ENCODE measurements around the gene OPTN.

OPTN gene

DNA sequence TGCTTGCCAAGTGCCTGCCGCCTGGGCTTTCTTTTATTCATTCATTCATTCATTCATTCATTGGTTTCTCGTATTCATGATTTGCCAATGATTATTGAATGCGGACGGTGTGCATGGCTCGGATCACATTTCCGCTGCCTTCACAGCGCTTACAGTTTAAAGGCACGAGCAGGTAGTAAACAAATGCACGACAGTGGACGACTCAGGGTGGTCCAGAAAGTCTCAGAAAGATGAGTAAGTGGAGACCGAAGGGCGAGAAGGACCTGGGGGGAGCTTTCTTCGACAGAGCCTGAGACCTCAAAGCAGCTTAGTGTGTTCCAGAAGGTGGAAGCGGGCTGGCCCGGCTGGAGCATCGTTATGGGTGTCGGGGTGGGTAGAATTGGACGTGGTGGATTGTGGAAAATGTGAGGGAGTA, 61.9 kb downstream of the OPTN start:
- H3K9ac ChIP-seq (ENCODE audit: low read length), result no peak overlapping the region
- H3K27me3 ChIP-seq (replicated peaks; ENCODE audit: control insufficient read depth, insufficient read depth, low read length), result no peaks in the 10 kb centered on the region
- peak overlapping the region; percentile 82 for H3K4me3 ChIP-seq (ENCODE audit: low read length)
- no peaks in the 10 kb centered on the region for H3K9me3 ChIP-seq (ENCODE audit: control insufficient read depth, low read length)
- DNase-seq (ENCODE audit: low read depth), result peak; percentile 4
- H3K36me3 ChIP-seq (ENCODE audit: control insufficient read depth, insufficient read depth, low read length, severe bottlenecking), result no peaks in the 10 kb centered on the region
- H3K4me1 ChIP-seq (ENCODE audit: control insufficient read depth, insufficient read depth, low read length), result peaks cover 16% of the 10 kb centered on the region

DNA sequence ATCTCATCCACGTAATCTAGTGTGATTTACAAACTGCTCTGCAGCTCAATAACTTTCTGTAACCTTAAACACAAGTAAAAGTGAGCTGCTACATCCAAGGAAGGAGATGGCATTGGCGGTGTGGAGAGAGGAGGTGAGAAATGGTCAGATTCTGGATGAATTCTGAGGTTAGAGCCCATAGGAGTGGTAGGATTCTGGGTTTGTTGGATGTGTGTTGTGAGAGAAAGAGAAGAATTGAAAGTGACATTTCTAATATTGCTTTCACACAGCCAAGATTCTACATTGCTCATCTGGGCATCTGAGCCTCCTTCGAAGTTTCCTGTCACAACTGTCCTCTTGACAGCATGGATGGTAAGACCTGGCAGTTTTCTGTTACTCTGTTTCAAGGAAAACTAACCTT, 63.9 kb downstream of the OPTN start:
- no peaks in the 10 kb centered on the region for H3K36me3 ChIP-seq (ENCODE audit: control insufficient read depth, insufficient read depth, low read length, severe bottlenecking)
- no peak overlapping the region for H3K9ac ChIP-seq (ENCODE audit: low read length)
- H3K4me3 ChIP-seq (ENCODE audit: low read length), result no peak overlapping the region
- peaks cover 16% of the 10 kb centered on the region for H3K4me1 ChIP-seq (ENCODE audit: control insufficient read depth, insufficient read depth, low read length)
- DNase-seq (ENCODE audit: low read depth), result no peak
- no peaks in the 10 kb centered on the region for H3K27me3 ChIP-seq (replicated peaks; ENCODE audit: control insufficient read depth, insufficient read depth, low read length)
- H3K9me3 ChIP-seq (ENCODE audit: control insufficient read depth, low read length), result no peaks in the 10 kb centered on the region

DNA sequence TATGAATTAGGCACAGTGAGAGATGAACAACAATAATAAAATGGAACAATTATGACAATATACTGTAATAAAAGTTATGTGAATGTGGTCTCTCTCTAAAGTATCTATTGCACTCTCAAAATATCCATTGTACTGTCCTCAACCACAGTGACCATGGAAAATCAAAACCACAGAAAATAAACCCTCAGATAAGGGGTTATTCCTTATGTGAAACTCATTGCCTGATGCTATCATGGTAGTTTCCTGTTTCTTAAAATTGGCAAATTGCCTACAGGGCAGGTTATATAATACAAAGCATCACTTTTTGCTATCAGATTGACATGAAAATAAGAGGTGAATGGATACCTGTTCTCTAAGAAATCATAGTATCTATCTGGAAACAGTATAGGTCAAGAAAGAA, 65.2 kb downstream of the OPTN start:
- Histone ChIP-seq H3K9me3 (ENCODE audit: control insufficient read depth, low read length) (no peaks in the 10 kb centered on the region), H3K27me3 (replicated peaks; ENCODE audit: control insufficient read depth, insufficient read depth, low read length) (no peaks in the 10 kb centered on the region), H3K4me3 (ENCODE audit: low read length) (no peak overlapping the region), H3K36me3 (ENCODE audit: control insufficient read depth, insufficient read depth, low read length, severe bottlenecking) (no peaks in the 10 kb centered on the region), H3K9ac (ENCODE audit: low read length) (no peak overlapping the region), H3K4me1 (ENCODE audit: control insufficient read depth, insufficient read depth, low read length) (peaks cover 16% of the 10 kb centered on the region)
- DNase-seq (ENCODE audit: low read depth), result no peak

DNA sequence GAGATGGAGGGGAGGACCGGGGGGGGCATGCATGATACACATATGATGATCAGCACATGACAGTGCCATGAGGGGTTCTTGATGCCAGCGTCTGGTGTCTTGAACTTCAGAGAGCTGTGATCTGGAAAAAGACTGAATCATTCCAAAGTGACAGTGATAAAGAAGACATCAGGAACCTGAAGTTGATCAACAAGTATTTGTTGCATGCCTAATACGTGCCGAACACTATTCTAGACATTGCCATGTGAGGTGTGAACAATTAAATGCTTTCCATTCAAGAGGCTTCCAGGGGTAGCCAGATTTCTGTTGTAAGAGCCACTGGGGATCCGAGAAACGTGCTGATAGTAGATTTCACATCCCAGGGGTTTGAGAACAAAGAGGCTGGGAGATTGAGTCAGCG, 67.6 kb downstream of the OPTN start:
- Histone ChIP-seq H3K9me3 (ENCODE audit: control insufficient read depth, low read length) (no peaks in the 10 kb centered on the region), H3K36me3 (ENCODE audit: control insufficient read depth, insufficient read depth, low read length, severe bottlenecking) (no peaks in the 10 kb centered on the region), H3K4me3 (ENCODE audit: low read length) (no peak overlapping the region), H3K27me3 (replicated peaks; ENCODE audit: control insufficient read depth, insufficient read depth, low read length) (no peaks in the 10 kb centered on the region), H3K9ac (ENCODE audit: low read length) (no peak overlapping the region), H3K4me1 (ENCODE audit: control insufficient read depth, insufficient read depth, low read length) (no peaks in the 10 kb centered on the region)
- no peak for DNase-seq (ENCODE audit: low read depth)

DNA sequence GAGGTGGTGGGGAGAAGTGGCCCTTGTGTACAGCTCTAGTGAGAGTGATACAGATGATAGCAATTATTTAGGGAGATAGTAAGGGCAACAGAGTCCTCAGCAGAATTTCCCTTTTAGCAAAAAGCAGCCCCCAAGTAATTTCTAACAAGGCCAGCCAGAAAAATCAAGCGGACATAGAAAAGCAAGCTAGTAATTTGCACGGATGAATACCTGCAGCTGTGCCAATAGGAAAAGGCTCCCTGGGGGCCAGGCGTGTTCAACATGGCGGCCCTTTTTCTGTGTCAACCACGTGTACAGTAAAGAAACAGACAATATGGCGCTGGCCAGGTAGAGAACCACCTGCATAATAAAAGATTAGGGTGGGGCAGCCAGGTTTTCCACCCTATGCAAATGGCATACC, 68.8 kb downstream of the OPTN start:
- no peaks in the 10 kb centered on the region for H3K36me3 ChIP-seq (ENCODE audit: control insufficient read depth, insufficient read depth, low read length, severe bottlenecking)
- no peak for DNase-seq (ENCODE audit: low read depth)
- no peaks in the 10 kb centered on the region for H3K9me3 ChIP-seq (ENCODE audit: control insufficient read depth, low read length)
- no peaks in the 10 kb centered on the region for H3K27me3 ChIP-seq (replicated peaks; ENCODE audit: control insufficient read depth, insufficient read depth, low read length)
- no peak overlapping the region for H3K9ac ChIP-seq (ENCODE audit: low read length)
- H3K4me3 ChIP-seq (ENCODE audit: low read length), result no peak overlapping the region
- H3K4me1 ChIP-seq (ENCODE audit: control insufficient read depth, insufficient read depth, low read length), result no peaks in the 10 kb centered on the region

DNA sequence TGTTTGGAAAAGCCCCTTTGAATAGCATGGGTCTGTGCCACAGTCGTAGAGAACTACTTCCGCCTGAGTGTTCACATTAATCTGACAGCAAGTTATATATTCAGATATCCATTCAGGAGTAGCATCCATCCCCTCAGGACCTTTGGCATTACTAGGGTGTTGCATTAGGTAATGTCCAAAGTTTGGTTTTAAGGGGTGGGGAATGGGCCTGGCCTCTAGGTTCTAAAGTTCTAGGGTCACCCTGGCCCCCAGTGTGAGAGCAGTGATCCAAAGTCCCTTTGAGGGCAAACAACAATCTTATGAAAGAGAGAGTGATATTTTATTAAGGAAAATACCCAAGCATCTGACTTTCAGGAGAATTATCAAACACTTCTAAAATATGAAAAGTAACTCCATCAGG, 73.7 kb downstream of the OPTN start:
- Histone ChIP-seq H3K36me3 (ENCODE audit: control insufficient read depth, insufficient read depth, low read length, severe bottlenecking) (no peaks in the 10 kb centered on the region), H3K9me3 (ENCODE audit: control insufficient read depth, low read length) (no peaks in the 10 kb centered on the region), H3K4me3 (ENCODE audit: low read length) (no peak overlapping the region), H3K9ac (ENCODE audit: low read length) (no peak overlapping the region), H3K4me1 (ENCODE audit: control insufficient read depth, insufficient read depth, low read length) (no peaks in the 10 kb centered on the region), H3K27me3 (replicated peaks; ENCODE audit: control insufficient read depth, insufficient read depth, low read length) (no peaks in the 10 kb centered on the region)
- DNase-seq (ENCODE audit: low read depth), result no peak

- Histone ChIP-seq H3K9me3 (ENCODE audit: control insufficient read depth, low read length) (no peaks in the 10 kb centered on the region), H3K9ac (ENCODE audit: low read length) (no peak overlapping the region), H3K4me1 (ENCODE audit: control insufficient read depth, insufficient read depth, low read length) (peaks cover 5% of the 10 kb centered on the region), H3K36me3 (ENCODE audit: control insufficient read depth, insufficient read depth, low read length, severe bottlenecking) (no peaks in the 10 kb centered on the region), H3K27me3 (replicated peaks; ENCODE audit: control insufficient read depth, insufficient read depth, low read length) (no peaks in the 10 kb centered on the region), H3K4me3 (ENCODE audit: low read length) (no peak overlapping the region)
- DNase-seq (ENCODE audit: low read depth), result no peak
Measured at GRCh38 chr10:13180788-13181187, 80.8 kb downstream of the OPTN start.

- Histone ChIP-seq H3K4me3 (ENCODE audit: low read length) (no peak overlapping the region), H3K36me3 (ENCODE audit: control insufficient read depth, insufficient read depth, low read length, severe bottlenecking) (no peaks in the 10 kb centered on the region), H3K4me1 (ENCODE audit: control insufficient read depth, insufficient read depth, low read length) (peaks cover 7% of the 10 kb centered on the region), H3K9me3 (ENCODE audit: control insufficient read depth, low read length) (no peaks in the 10 kb centered on the region), H3K27me3 (replicated peaks; ENCODE audit: control insufficient read depth, insufficient read depth, low read length) (no peaks in the 10 kb centered on the region), H3K9ac (ENCODE audit: low read length) (no peak overlapping the region)
- DNase-seq (ENCODE audit: low read depth), result no peak
Measured at GRCh38 chr10:13182424-13182823, 82.5 kb downstream of the OPTN start.

- Histone ChIP-seq H3K9ac (ENCODE audit: low read length) (no peak overlapping the region), H3K27me3 (replicated peaks; ENCODE audit: control insufficient read depth, insufficient read depth, low read length) (no peaks in the 10 kb centered on the region), H3K4me3 (ENCODE audit: low read length) (no peak overlapping the region), H3K9me3 (ENCODE audit: control insufficient read depth, low read length) (no peaks in the 10 kb centered on the region), H3K36me3 (ENCODE audit: control insufficient read depth, insufficient read depth, low read length, severe bottlenecking) (no peaks in the 10 kb centered on the region), H3K4me1 (ENCODE audit: control insufficient read depth, insufficient read depth, low read length) (peaks cover 7% of the 10 kb centered on the region)
- DNase-seq (ENCODE audit: low read depth), result no peak
Measured at GRCh38 chr10:13183625-13184024, 83.7 kb downstream of the OPTN start.

GRCh38 chr10:13184276-13184675, 84.3 kb downstream of the OPTN start:
- DNase-seq (ENCODE audit: low read depth), result no peak
- Histone ChIP-seq H3K36me3 (ENCODE audit: control insufficient read depth, insufficient read depth, low read length, severe bottlenecking) (no peaks in the 10 kb centered on the region), H3K4me3 (ENCODE audit: low read length) (no peak overlapping the region), H3K9ac (ENCODE audit: low read length) (no peak overlapping the region), H3K27me3 (replicated peaks; ENCODE audit: control insufficient read depth, insufficient read depth, low read length) (no peaks in the 10 kb centered on the region), H3K9me3 (ENCODE audit: control insufficient read depth, low read length) (no peaks in the 10 kb centered on the region), H3K4me1 (ENCODE audit: control insufficient read depth, insufficient read depth, low read length) (peaks cover 7% of the 10 kb centered on the region)

- Histone ChIP-seq H3K36me3 (ENCODE audit: control insufficient read depth, insufficient read depth, low read length, severe bottlenecking) (no peaks in the 10 kb centered on the region), H3K27me3 (replicated peaks; ENCODE audit: control insufficient read depth, insufficient read depth, low read length) (no peaks in the 10 kb centered on the region), H3K4me3 (ENCODE audit: low read length) (no peak overlapping the region), H3K9ac (ENCODE audit: low read length) (no peak overlapping the region), H3K9me3 (ENCODE audit: control insufficient read depth, low read length) (no peaks in the 10 kb centered on the region), H3K4me1 (ENCODE audit: control insufficient read depth, insufficient read depth, low read length) (peaks cover 10% of the 10 kb centered on the region)
- no peak for DNase-seq (ENCODE audit: low read depth)
Measured at GRCh38 chr10:13184730-13185514, 85.0 kb downstream of the OPTN start.

GRCh38 chr10:13187135-13187534, 87.2 kb downstream of the OPTN start:
- no peak for DNase-seq (ENCODE audit: low read depth)
- H3K9ac ChIP-seq (ENCODE audit: low read length), result no peak overlapping the region
- no peaks in the 10 kb centered on the region for H3K36me3 ChIP-seq (ENCODE audit: control insufficient read depth, insufficient read depth, low read length, severe bottlenecking)
- H3K9me3 ChIP-seq (ENCODE audit: control insufficient read depth, low read length), result no peaks in the 10 kb centered on the region
- no peak overlapping the region for H3K4me3 ChIP-seq (ENCODE audit: low read length)
- no peaks in the 10 kb centered on the region for H3K27me3 ChIP-seq (replicated peaks; ENCODE audit: control insufficient read depth, insufficient read depth, low read length)
- H3K4me1 ChIP-seq (ENCODE audit: control insufficient read depth, insufficient read depth, low read length), result peaks cover 15% of the 10 kb centered on the region
